RCC 7860 (cell line): ENCODE results near the gene VWA8.

Experiments
- DNase-seq: peaks from one replicate; pipeline ENCODE4 v3.0.0-alpha.2; 2015; ENCODE audit warnings: low spot score
- FAIRE-seq: peaks from 2 replicates; lab custom pipeline; 2012; peaks lifted over from hg19 to GRCh38; lab: Jason Lieb, UNC

The VWA8 gene

GRCh38 chr13:41568143-41568971 lies 392.6 kb downstream of the VWA8 start:
- no peak for FAIRE-seq
- DNase-seq, result no peak

GRCh38 chr13:41567363-41567762 lies 393.5 kb downstream of the VWA8 start:
- FAIRE-seq (no peak), DNase-seq (no peak)

DNA sequence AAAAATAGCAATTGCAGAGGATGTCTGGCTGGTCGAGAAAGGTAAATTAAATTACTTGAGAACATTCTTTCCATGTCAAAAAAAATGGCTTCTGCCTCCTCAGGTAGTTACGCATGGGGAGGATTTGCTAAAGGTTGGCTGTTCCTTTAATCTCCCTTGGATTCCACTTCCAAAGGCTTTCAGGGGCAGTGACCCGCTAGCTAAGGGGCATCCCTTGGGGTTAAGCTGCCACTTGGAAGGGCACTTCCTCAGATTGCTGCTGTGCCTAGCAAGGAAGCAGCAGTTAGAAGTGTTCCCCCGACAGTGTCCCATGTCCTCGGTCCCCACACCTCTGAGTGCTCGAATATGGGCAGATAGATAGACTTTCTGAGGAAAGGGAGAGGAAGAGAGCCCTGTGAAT lies 395.1 kb downstream of the VWA8 start:
- FAIRE-seq, result no peak
- DNase-seq, result no peak

GRCh38 chr13:41565216-41565615 lies 395.7 kb downstream of the VWA8 start:
- DNase-seq (peak; percentile 92), FAIRE-seq (peak; percentile 79)

DNA sequence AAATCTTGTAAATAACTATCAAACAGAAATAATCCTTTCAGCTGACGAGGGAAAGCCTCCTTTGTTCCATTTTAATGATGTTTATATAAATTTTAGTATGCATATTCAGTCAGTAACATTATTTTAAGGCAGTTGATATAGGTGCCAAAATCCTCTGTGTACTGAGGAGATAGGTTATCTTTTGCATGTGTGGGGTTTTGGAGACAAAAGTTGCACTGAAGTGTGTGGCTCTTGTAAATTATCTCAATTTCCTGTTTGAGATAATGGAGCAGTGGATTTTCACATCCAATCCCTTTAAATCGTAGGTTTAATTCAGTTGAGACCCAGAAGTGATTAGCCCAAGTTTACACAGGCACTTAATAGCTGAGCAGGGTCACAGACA lies 396.9 kb downstream of the VWA8 start:
- DNase-seq (no peak), FAIRE-seq (no peak)

DNA sequence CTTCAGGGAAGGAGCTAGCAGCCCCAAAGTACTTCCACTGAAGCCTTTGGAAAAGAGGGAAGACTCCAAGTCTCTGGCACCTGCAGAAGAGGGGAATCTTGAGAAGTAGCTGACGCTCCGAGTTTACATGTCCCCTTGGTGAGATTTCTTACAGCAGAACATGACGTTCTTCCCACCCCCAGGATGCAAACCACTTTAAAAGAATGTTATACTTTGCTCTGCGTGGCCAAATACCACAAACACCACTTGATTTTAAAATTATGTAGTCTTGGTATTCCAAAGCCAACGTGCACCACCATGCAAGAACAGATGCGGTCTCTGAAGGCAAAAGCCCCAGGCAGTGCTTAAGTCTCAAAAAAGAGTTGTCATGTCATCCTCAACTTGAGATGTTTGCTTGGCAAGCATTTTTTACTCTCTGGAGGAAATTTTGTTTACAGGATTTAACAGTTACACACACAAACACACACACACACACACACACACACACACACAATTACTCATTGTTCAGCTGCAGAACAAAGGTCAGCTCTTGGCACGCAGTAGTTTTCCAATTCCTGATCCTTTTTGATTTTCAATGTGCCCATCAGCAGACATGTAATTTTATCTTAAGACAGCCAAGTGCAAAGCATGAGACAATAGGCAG lies 397.4 kb downstream of the VWA8 start:
- no peak for FAIRE-seq

DNA sequence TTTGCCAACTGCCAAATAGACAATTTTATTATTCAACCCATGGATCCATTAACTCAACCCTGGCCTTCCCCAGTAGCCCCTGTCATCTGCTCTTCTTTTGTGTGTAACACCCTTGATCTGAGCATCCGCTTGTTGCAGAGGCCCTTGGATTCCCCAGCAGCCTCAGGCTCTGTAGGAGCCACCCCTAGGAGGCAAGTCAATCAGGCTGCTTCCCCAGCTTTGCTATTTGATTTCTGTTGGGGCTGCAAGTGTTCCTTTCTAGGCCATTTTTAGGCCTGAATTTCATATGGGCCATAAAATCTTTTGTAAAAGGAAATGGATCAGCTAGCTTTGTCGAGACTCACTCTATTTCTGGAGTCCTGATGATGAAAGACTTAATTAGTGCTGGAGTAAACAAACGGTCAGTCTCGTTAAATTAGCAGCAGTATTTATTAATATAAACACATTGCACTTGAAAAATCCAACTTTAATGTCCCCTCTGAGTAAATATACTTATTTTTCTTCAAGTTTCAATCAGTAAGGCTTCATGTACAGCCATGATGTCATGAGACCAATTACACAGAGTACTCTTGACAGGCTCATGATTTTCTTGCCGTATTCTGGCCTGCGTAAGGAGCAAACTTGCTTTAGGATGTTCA lies 398.2 kb downstream of the VWA8 start:
- no peak for FAIRE-seq

More for the DNA sequence above, 397.4 kb downstream of the VWA8 start:
- no peak for DNase-seq

GRCh38 chr13:41562083-41562482 lies 398.8 kb downstream of the VWA8 start:
- peak; percentile 43 for DNase-seq

More for the DNA sequence above, 398.2 kb downstream of the VWA8 start:
- no peak for DNase-seq

DNA sequence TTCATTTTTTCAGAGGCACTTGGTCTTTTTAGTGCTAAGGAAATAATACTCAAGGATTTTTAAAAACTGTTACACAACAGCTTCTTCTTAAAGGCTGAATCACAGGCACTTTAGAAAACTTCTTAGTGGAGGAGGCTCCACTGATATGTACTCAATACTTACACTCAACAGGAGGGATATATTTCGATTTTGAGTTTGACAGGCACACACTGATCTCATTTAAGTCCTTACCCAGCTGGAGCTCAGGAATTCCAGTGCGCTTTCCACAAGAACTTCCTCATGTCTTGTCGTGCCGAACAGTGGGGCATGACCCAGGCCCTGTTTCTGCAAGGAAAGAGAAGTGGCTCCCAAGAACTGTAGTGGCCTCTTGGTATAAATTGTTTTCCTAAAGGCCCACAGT lies 399.7 kb downstream of the VWA8 start:
- FAIRE-seq (no peak), DNase-seq (no peak)

More at GRCh38 chr13:41562083-41562482, 398.8 kb downstream of the VWA8 start:
- FAIRE-seq, result no peak

DNA sequence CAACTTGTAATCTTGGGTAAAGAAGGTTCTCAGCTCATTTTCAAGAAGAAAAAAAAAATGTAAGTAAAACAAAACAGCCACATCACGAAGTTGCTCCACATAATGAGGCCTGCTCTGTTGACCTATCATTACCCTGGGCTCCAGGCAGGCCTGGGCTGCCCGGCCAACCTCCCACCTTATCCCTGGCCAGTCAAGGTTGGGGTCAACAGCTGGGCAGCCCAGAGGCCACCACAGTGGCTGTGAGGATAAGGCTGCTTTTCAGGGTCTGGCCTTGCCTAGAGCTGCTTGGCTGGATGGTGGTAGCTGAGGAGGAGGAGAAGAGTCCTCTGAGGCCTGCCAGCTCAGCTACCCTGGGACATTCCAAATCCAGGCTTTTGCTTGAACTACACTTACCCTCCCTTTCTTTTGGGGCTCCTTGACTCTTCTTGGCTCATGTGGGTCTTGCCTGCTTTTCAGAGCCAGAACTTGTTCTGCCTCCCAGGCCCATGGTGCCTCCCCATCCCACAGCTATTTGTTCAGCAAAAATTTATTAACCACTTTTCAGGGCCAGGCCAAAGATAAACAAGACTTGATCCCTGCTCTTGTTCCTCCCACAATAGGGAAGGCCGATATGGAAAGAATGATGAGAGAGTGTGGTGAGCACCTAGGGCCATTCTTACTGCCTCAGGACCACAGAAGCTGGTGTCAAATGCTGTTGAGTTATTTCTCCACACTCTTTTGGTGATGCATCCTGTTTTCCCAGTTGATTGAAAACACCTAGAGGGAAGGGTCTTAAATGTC lies 401.9 kb downstream of the VWA8 start:
- FAIRE-seq (no peak), DNase-seq (no peak)

DNA sequence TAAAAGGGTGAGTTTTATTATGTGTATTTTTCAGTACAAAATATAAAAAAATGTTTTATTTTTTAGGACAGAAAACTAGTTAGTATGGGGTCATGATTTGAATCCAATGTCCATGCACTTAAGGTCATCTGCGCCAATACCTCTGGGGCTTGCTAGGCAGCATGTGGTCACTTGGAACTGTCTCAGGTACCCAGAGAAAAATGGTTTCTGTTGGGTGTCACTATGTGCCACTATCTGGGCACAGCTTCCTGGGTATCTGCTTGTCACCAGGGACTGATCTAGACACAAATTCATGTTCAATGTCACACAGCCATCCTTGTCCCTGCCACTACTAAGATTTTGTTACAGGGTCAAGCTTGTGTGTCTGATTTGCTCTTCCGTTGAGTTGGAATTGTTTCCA lies 403.2 kb downstream of the VWA8 start:
- DNase-seq (no peak), FAIRE-seq (no peak)

GRCh38 chr13:41554626-41555386 lies 406.1 kb downstream of the VWA8 start:
- DNase-seq, result no peak
- no peak for FAIRE-seq

DNA sequence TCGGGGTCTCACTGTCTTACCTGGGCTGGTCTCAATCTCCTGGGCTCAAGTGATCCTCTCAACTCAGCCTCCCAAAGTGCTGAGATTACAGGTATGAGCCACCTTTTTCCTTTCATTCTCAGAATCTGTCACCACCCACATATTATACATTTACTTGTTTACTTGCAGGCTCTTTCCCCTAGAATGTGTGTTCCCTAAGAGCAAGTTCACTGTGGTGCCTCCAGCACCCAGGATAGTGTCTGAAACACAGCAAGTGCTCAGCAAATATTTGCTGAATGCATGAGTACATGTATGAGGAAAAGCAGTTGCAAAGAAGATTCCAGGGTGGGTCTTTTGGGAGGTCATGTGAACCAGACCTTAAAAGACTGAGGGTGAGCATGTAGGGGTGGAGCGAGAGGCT lies 406.7 kb downstream of the VWA8 start:
- DNase-seq (no peak), FAIRE-seq (no peak)

- FAIRE-seq, result no peak
These were observed 408.9 kb downstream of the VWA8 start for GRCh38 chr13:41552031-41552430.

DNA sequence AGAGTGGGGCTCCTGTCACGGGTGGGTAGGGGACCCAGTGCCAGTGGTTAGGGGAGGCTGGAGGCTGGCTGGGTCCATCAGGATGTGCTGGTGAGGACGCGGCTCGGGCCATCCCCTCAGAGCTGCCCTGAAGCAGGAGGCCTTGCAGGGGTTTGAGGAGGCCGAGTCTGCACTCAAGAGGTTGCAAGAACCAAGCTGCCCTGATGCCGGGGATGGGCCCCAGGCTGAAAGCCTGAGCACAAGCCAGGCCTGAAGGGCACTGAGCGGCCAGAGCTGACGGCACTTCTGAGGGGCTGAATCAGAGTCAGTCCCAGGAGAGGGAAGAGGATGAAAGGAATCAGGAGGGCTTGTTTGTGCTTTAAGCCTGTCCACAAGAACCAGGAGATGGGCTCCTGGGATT lies 410.6 kb downstream of the VWA8 start:
- DNase-seq, result no peak
- FAIRE-seq, result no peak

More at GRCh38 chr13:41552031-41552430, 408.9 kb downstream of the VWA8 start:
- DNase-seq, result no peak

DNA sequence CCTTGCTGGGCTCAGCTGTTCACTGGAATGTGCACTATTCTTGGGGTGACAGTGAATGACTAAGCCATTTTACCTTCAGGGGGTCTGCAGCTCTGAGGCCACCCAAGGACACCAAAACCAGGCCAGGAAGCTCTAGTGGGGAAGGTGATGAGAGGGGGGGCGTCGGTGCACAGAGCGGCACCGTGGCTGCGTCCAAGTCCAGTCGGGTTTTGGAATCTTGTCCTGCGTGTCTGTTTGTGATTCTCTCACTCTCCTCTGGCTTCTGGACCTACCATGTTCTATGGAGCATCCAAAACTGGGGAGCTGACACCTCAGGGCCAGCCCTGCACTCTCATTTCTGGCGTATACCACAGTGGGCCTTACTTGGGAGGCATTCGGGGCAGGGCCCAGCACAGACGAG lies 411.4 kb downstream of the VWA8 start:
- no peak for DNase-seq
- FAIRE-seq, result no peak

DNA sequence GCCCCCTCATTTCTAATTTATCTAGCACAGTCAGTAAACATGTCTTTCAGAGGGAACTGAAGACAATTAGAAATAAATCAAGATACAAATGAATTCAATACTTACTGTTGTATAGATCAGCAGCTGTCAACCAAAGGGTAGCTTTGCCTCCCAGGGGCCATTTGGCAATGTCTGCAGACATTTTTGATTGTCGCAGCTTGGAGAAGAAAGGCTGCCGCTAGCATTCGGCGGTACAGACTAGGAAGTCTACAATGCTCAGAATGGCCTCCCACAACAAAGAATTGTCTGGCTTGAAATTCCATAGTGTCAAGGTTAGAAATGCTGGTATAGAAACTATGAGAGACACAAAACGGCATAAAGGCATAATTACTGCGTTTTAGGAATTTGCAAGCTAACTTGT lies 412.0 kb downstream of the VWA8 start:
- FAIRE-seq (no peak), DNase-seq (no peak)

DNA sequence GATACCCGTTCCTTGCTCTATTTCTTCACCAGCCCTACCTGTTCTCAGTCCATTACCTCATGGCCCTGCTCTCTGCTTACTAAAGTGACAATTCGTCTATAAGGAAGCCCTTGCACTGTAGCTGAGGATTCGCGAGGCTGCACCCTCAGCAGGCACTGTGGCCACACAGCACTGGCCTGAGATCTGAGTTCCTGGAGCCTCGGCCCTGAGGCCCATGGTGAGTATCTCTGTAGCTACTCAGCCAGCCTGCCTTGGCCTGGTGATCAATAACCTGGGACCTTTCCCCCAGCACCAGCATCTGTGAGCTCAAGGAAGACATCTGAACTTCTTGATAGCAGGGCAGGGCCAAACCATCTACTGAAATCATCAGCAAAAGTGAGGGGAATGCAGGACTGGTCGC lies 412.9 kb downstream of the VWA8 start:
- FAIRE-seq, result no peak
- DNase-seq, result no peak

DNA sequence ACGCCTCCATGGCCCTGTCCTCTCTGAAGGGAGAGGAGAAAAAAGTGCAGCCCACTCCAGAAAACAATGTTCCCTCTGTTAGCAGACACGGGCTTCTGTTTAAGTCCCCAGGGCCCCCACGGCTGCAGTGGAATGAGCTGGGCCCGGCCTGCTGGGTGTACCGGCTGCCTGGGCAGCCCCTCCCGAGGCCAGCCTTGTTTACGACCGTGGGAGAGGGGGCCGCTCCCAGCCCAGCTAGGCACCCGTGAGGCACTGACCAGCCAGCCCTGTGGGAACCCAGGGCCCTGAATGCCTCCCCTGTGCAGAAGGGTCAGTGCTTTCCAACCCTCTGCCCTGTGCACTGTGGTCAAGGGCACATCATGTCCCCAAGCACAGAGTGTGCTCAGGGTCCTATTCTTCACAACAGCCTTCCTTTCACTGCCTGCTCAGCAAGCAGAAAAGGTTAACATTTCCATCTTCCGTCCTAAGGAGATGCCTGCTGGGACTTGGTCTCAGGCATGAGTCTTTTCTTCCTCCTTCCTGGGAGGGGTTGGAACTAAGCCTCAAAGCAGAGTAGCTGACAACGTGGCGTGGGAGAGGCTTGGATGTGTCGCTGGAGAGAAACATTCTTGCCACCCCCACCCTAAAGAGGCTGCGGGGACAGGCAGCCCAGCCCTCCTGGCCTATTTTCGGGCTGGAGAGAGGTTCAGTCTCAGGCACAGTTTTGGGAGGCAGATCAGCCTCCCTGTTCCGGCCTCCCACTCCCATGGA lies 413.5 kb downstream of the VWA8 start:
- no peak for FAIRE-seq
- DNase-seq, result no peak
